ENCODE results near the gene CDCP2. TPM values are rescaled to one million over a fixed set of nuclear protein-coding genes. Genes with fewer than 3 reads are reported as not detected.

CDCP2 gene
- total and polyA plus RNA-seq, 3 donors from 2014 or later, result 0.06 to 0.24 (median 0.20) TPM

DNA sequence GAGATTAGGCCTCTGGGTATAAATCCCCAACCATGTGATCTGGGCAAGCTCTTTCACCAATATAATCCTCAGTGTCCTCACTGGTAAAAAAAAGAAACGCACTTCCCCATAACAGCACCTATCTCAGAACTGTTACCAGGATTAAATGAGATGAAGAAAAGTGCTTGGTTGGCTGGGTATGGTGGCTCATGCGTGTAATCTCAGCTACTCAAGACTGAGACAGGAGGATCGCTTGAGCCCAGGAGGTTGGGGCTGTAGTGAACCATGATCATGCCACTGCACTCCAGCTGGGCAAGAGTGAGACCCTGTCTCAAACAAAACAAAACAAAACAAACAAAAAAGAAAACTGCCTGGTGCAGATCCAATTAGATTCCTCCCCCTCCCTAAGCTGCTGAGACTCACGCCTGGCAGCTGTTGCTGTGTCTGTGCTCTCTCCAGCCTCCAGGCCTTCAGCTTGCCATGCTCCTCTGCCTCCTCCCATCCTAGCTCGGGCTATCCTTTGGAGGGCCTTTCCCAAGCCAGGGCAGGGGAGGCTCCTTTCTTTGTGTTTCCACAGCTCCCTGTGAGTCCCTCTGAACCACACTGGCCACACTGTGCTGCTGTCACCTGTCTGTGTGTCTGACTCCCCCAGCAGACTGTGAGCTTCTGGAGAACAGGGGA, 28.0 kb upstream of the CDCP2 start:
- Histone ChIP-seq H3K9me3 (no peaks in the 10 kb centered on the region), H3K27me3 (no peaks in the 10 kb centered on the region), H3K4me1 (no peaks in the 10 kb centered on the region), H3K27ac (no peak overlapping the region), H3K4me3 (no peak overlapping the region), H3K36me3 (ENCODE audit: low read depth, missing control alignments) (no peaks in the 10 kb centered on the region)
- intact Hi-C loops (cut with DNase I; ENCODE audit: low total_unique reads), result no loop called here
- 90 to 91% methylated on average over 5 of the region's 5 CpGs for WGBS, 2 donors
- no peak for DNase-seq
- TF ChIP-seq, protein P1, sequence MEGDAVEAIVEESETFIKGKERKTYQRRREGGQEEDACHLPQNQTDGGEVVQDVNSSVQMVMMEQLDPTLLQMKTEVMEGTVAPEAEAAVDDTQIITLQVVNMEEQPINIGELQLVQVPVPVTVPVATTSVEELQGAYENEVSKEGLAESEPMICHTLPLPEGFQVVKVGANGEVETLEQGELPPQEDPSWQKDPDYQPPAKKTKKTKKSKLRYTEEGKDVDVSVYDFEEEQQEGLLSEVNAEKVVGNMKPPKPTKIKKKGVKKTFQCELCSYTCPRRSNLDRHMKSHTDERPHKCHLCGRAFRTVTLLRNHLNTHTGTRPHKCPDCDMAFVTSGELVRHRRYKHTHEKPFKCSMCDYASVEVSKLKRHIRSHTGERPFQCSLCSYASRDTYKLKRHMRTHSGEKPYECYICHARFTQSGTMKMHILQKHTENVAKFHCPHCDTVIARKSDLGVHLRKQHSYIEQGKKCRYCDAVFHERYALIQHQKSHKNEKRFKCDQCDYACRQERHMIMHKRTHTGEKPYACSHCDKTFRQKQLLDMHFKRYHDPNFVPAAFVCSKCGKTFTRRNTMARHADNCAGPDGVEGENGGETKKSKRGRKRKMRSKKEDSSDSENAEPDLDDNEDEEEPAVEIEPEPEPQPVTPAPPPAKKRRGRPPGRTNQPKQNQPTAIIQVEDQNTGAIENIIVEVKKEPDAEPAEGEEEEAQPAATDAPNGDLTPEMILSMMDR (IDR thresholded peaks at IDR 0.05), result no peak
- no peak for TF ChIP-seq POLR2A (IDR thresholded peaks at IDR 0.05)

- no peak for TF ChIP-seq POLR2A (IDR thresholded peaks at IDR 0.05)
- TF ChIP-seq, protein P1 (IDR thresholded peaks at IDR 0.05), result no peak
- intact Hi-C loops (cut with DNase I; ENCODE audit: low total_unique reads), result no loop called here
Observed at GRCh38 chr1:54178296-54179070, 25.7 kb upstream of the CDCP2 start.

GRCh38 chr1:54177726-54178125, 24.9 kb upstream of the CDCP2 start:
- intact Hi-C loops (cut with DNase I; ENCODE audit: low total_unique reads), result no loop called here
- Histone ChIP-seq H3K4me1 (no peaks in the 10 kb centered on the region), H3K9me3 (no peaks in the 10 kb centered on the region), H3K36me3 (ENCODE audit: low read depth, missing control alignments) (no peaks in the 10 kb centered on the region), H3K27me3 (no peaks in the 10 kb centered on the region), H3K4me3 (no peak overlapping the region), H3K27ac (no peak overlapping the region)
- TF ChIP-seq POLR2A (IDR thresholded peaks at IDR 0.05), result no peak
- TF ChIP-seq, protein P1 (IDR thresholded peaks at IDR 0.05), result no peak
- WGBS, 2 donors, result 94 to 95% methylated on average over 8 of the region's 8 CpGs
- DNase-seq, result no peak

More at GRCh38 chr1:54178296-54179070, 25.7 kb upstream of the CDCP2 start:
- Histone ChIP-seq H3K36me3 (ENCODE audit: low read depth, missing control alignments) (no peaks in the 10 kb centered on the region), H3K4me3 (no peak overlapping the region), H3K27me3 (no peaks in the 10 kb centered on the region), H3K9me3 (no peaks in the 10 kb centered on the region), H3K4me1 (no peaks in the 10 kb centered on the region), H3K27ac (no peak overlapping the region)
- WGBS, 2 donors, result 81 to 84% methylated on average over 8 to 9 of the region's 9 CpGs
- DNase-seq, result no peak

DNA sequence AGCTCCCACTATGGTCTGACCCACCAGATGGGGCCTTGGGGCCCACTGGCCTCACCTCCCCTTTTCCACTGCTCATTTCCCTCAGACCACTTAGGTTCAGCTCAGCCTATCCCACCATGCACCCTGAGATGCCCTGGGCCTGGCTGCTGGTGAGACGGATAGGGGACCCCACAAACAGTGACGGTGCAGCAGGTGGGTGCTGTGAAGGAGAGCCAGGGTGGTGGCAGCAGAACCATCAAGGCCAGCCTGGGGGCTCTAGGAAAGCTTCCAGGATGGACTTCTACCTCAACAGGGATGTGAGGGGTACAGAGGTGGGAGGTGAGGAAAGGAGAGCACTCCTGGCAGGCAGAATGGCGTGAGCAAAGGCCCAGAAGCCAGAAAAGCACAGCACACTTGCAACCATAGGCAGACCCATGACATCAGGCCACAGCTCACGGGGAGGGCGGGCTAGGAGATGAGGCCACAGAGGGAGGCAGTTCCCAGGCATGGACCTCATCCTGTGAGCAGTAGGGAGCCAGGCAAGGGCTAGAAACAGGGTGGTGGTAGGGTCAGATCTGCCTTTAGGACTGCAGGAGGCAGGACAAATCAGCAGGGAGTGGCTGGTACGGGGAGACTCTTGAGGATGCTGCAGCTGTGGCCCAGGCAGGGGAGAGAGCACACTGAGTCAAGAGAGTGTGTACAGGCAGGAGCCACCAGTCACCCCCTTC, 24.0 kb upstream of the CDCP2 start:
- TF ChIP-seq, protein P1 (IDR thresholded peaks at IDR 0.05), result no peak
- TF ChIP-seq POLR2A (IDR thresholded peaks at IDR 0.05), result no peak
- Histone ChIP-seq H3K27ac (no peak overlapping the region), H3K27me3 (no peaks in the 10 kb centered on the region), H3K36me3 (ENCODE audit: low read depth, missing control alignments) (no peaks in the 10 kb centered on the region), H3K4me3 (no peak overlapping the region), H3K9me3 (no peaks in the 10 kb centered on the region), H3K4me1 (no peaks in the 10 kb centered on the region)
- intact Hi-C loops (cut with DNase I; ENCODE audit: low total_unique reads), result no loop called here
- no peak for DNase-seq
- WGBS, 2 donors, result 90 to 98% methylated on average over 6 of the region's 6 CpGs
